Measurements from ENCODE around the gene THSD4. TPM values are rescaled to one million over a fixed set of nuclear protein-coding genes. Genes with fewer than 3 reads are reported as not detected.

The THSD4 gene
- total RNA-seq, 2 experiments from 2014 or later = not detected

DNA sequence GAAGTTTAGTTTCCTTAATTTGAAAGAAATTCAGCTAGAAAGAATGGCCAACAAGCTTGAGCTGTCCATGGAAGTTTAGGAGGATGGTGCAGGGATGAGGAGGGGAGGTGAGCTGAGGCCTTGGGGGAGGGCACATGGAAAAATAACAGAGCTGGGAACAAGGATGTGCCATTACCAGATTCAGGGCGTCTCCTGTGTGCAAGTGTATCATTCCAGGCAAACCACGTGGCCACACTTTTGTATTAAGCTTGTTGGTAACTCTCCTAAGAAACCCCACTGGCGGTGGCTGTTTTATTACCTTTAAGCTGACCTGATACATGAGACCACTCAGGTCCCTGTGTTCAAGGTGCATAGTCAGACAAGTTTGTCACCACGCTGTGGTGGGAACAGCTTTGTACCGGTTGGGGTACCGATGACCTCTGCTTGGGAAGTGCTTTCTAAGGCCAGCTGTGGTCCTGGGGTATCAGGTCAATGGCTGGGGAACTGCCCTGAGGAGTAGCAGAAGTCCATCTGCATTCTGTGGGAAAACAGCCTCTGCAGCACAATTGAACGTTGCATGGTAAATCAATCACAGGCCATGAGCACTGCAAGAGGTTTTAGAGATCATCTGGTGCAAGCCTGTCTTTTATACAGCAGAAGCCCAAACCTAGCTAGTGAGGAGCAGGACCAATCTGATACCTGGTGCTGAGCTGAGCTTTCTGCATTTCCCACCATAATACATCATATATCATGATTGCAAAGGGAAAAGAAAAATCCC lies 235.5 kb downstream of the THSD4 start:
- H3K27ac Mint-ChIP-seq = no peak overlapping the region
- ChIA-PET CTCF (no interaction called here), POLR2A (no interaction called here)
- H3K27me3 Mint-ChIP-seq (ENCODE audit: low read depth) = peaks cover 2% of the 10 kb centered on the region
- H3K4me3 Mint-ChIP-seq = no peak overlapping the region
- H3K36me3 Mint-ChIP-seq (ENCODE audit: low read depth) = no peaks in the 10 kb centered on the region
- H3K4me1 Mint-ChIP-seq (ENCODE audit: low read depth) = no peaks in the 10 kb centered on the region
- no peaks in the 10 kb centered on the region for H3K9me3 Mint-ChIP-seq (ENCODE audit: insufficient read depth)
- DNase-seq = no peak
- ATAC-seq = no peak

DNA sequence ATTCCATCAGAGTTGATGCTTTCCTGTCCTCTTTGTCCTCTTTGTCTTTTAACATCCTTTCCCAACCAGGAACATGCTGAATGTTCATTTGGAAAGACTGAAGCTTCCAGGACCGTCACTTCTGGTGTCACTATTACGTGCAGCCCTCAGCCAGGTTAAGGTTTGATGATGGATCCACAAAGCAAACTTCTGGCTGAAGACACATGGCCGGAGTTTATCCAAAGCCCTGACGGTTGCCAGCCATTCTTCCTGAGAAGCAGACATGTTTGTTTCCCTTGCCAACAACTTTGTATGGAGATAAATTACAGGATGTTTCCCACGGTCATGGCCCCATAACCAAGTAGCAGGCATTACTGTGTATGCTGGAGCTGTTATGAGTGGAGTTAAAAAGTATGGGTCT lies 236.9 kb downstream of the THSD4 start:
- Mint-ChIP-seq H3K4me3 (no peak overlapping the region), H3K9me3 (ENCODE audit: insufficient read depth) (no peaks in the 10 kb centered on the region), H3K36me3 (ENCODE audit: low read depth) (no peaks in the 10 kb centered on the region), H3K4me1 (ENCODE audit: low read depth) (no peaks in the 10 kb centered on the region), H3K27me3 (ENCODE audit: low read depth) (peaks cover 2% of the 10 kb centered on the region), H3K27ac (no peak overlapping the region)
- DNase-seq (no peak), ATAC-seq (no peak)
- CTCF ChIA-PET = no interaction called here
- POLR2A ChIA-PET = no interaction called here

GRCh38 chr15:71352765-71353164 lies 237.5 kb downstream of the THSD4 start:
- ATAC-seq = no peak
- no peaks in the 10 kb centered on the region for H3K36me3 Mint-ChIP-seq (ENCODE audit: low read depth)
- POLR2A ChIA-PET = no interaction called here

DNA sequence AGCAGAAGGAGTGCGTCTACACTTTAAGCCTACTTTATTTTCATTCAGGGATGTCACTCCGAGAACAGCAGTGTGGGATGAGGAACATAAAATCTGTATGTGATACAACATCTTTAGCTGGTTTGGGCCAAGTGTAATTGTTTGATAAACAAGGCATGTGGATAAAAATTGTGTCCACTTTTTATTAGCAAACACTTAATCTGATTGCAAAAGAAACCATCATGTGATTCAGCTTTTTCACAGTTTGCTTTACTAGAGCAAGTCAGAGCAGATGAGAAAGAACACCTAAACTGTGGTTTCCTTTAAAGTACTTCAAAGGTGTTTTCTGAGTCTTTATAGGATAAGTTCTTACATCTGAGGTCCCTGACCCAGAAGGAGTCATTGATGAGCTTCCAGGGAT lies 237.9 kb downstream of the THSD4 start:
- ChIA-PET CTCF (no interaction called here), POLR2A (no interaction called here)
- Mint-ChIP-seq H3K27me3 (ENCODE audit: low read depth) (peaks cover 2% of the 10 kb centered on the region), H3K4me3 (no peak overlapping the region), H3K9me3 (ENCODE audit: insufficient read depth) (no peaks in the 10 kb centered on the region), H3K27ac (no peak overlapping the region), H3K36me3 (ENCODE audit: low read depth) (no peaks in the 10 kb centered on the region), H3K4me1 (ENCODE audit: low read depth) (no peaks in the 10 kb centered on the region)
- DNase-seq = no peak
- ATAC-seq = no peak

More at GRCh38 chr15:71352765-71353164, 237.5 kb downstream of the THSD4 start:
- Mint-ChIP-seq H3K27ac (no peak overlapping the region), H3K4me1 (ENCODE audit: low read depth) (no peaks in the 10 kb centered on the region), H3K27me3 (ENCODE audit: low read depth) (peaks cover 2% of the 10 kb centered on the region), H3K4me3 (no peak overlapping the region), H3K9me3 (ENCODE audit: insufficient read depth) (no peaks in the 10 kb centered on the region)
- CTCF ChIA-PET = no interaction called here
- DNase-seq = no peak

DNA sequence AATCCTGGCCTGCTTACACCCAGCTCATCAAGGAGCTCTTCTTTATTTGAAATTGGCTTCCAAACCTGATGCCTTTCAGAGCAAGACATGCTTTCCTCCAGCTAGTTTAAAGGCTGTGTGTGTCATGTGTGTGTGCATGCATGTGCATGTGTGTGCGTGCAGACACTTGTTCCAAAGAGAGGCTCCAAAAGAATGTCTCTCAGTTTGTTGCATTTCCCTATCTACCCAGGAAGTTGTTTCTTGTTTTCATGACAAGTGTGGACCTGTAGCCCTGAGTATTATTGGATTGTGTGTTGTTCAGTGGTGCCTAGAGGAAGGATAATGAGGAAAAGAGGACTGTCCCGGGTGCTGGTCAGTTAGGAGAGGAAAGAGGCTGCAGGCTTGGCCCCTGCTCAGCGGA lies 240.0 kb downstream of the THSD4 start:
- Mint-ChIP-seq H3K36me3 (ENCODE audit: low read depth) (no peaks in the 10 kb centered on the region), H3K27me3 (ENCODE audit: low read depth) (peaks cover 2% of the 10 kb centered on the region), H3K27ac (no peak overlapping the region), H3K4me1 (ENCODE audit: low read depth) (no peaks in the 10 kb centered on the region), H3K9me3 (ENCODE audit: insufficient read depth) (no peaks in the 10 kb centered on the region), H3K4me3 (no peak overlapping the region)
- CTCF ChIA-PET = no interaction called here
- no peak for DNase-seq
- POLR2A ChIA-PET = no interaction called here
- no peak for ATAC-seq

DNA sequence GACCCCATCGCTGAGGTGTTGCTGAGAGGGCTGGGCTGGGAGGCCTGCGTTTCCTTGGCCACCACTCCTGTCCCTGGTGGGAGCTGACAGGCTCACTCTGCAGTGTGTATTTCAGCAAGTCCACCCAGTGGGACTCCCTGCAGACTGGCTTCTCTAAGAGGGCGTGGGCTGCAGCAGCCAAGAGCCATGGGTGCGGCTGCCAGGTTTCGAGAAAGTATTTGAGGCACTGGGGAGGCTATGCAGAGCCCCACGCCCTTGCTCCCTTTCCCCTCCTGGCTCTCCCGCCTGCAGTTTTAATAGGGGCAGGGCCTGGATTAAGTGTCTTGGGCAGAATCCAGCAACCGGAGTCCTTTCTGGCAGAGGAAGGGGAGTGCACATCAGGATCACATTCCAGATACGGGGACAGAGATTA lies 242.1 kb downstream of the THSD4 start:
- ChIA-PET CTCF (no interaction called here), POLR2A (no interaction called here)
- H3K4me3 Mint-ChIP-seq = no peak overlapping the region

GRCh38 chr15:71357967-71358366 lies 242.7 kb downstream of the THSD4 start:
- no peaks in the 10 kb centered on the region for H3K27me3 Mint-ChIP-seq (ENCODE audit: low read depth)
- POLR2A ChIA-PET = no interaction called here

More for the DNA sequence above, 242.1 kb downstream of the THSD4 start:
- Mint-ChIP-seq H3K4me1 (ENCODE audit: low read depth) (no peaks in the 10 kb centered on the region), H3K36me3 (ENCODE audit: low read depth) (no peaks in the 10 kb centered on the region), H3K9me3 (ENCODE audit: insufficient read depth) (no peaks in the 10 kb centered on the region), H3K27ac (no peak overlapping the region), H3K27me3 (ENCODE audit: low read depth) (no peaks in the 10 kb centered on the region)
- no peak for ATAC-seq
- DNase-seq = no peak

DNA sequence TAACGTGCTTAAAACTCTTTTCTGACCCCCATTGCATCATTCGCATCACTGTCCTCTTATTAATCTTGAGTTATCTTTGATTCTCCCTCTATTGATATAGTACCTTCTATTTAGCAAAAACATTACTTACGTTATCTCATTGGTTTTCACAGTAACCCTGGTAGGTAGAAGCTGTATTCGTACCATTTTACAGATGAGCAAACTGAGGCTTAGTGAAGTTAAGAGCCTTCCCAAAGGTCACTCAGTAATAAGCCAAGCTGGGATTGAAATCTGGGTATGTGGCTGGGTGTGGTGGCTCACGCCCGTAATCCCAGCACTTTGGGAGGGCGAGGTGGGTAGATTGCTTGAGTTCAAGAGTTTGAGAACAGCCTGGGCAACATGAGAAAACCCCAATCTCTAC lies 244.0 kb downstream of the THSD4 start:
- Mint-ChIP-seq H3K4me3 (no peak overlapping the region), H3K36me3 (ENCODE audit: low read depth) (no peaks in the 10 kb centered on the region), H3K4me1 (ENCODE audit: low read depth) (no peaks in the 10 kb centered on the region), H3K9me3 (ENCODE audit: insufficient read depth) (no peaks in the 10 kb centered on the region), H3K27me3 (ENCODE audit: low read depth) (no peaks in the 10 kb centered on the region), H3K27ac (no peak overlapping the region)
- ChIA-PET POLR2A (no interaction called here), CTCF (no interaction called here)
- DNase-seq (no peak), ATAC-seq (no peak)

More at GRCh38 chr15:71357967-71358366, 242.7 kb downstream of the THSD4 start:
- Mint-ChIP-seq H3K4me3 (no peak overlapping the region), H3K9me3 (ENCODE audit: insufficient read depth) (no peaks in the 10 kb centered on the region), H3K27ac (no peak overlapping the region), H3K4me1 (ENCODE audit: low read depth) (no peaks in the 10 kb centered on the region), H3K36me3 (ENCODE audit: low read depth) (no peaks in the 10 kb centered on the region)
- ATAC-seq = no peak
- CTCF ChIA-PET = no interaction called here
- DNase-seq = no peak

GRCh38 chr15:71362556-71362955 lies 247.3 kb downstream of the THSD4 start:
- no peak for DNase-seq
- H3K36me3 Mint-ChIP-seq (ENCODE audit: low read depth) = no peaks in the 10 kb centered on the region
- no peaks in the 10 kb centered on the region for H3K27me3 Mint-ChIP-seq (ENCODE audit: low read depth)
- ChIA-PET POLR2A (no interaction called here), CTCF (no interaction called here)
- H3K9me3 Mint-ChIP-seq (ENCODE audit: insufficient read depth) = no peaks in the 10 kb centered on the region
- no peak overlapping the region for H3K4me3 Mint-ChIP-seq
- ATAC-seq = no peak
- no peaks in the 10 kb centered on the region for H3K4me1 Mint-ChIP-seq (ENCODE audit: low read depth)
- no peak overlapping the region for H3K27ac Mint-ChIP-seq

- Mint-ChIP-seq H3K4me3 (no peak overlapping the region), H3K27ac (no peak overlapping the region)
Observed at GRCh38 chr15:71362987-71363968, 248.0 kb downstream of the THSD4 start.

GRCh38 chr15:71364117-71364584 lies 248.9 kb downstream of the THSD4 start:
- CTCF ChIA-PET = interaction anchor here (0.8 kb wide), 1 partner anchor 79 kb away, joined by 3 read pairs; no protein-coding TSS in a partner anchor
- DNase-seq = no peak
- no peak overlapping the region for H3K27ac Mint-ChIP-seq
- no peaks in the 10 kb centered on the region for H3K4me1 Mint-ChIP-seq (ENCODE audit: low read depth)
- POLR2A ChIA-PET = no interaction called here
- H3K9me3 Mint-ChIP-seq (ENCODE audit: insufficient read depth) = no peaks in the 10 kb centered on the region
- ATAC-seq = no peak
- no peaks in the 10 kb centered on the region for H3K36me3 Mint-ChIP-seq (ENCODE audit: low read depth)
- H3K27me3 Mint-ChIP-seq (ENCODE audit: low read depth) = no peaks in the 10 kb centered on the region
- H3K4me3 Mint-ChIP-seq = no peak overlapping the region

More at GRCh38 chr15:71362987-71363968, 248.0 kb downstream of the THSD4 start:
- ATAC-seq (no peak), DNase-seq (no peak)
- POLR2A ChIA-PET = no interaction called here
- Mint-ChIP-seq H3K4me1 (ENCODE audit: low read depth) (no peaks in the 10 kb centered on the region), H3K36me3 (ENCODE audit: low read depth) (no peaks in the 10 kb centered on the region), H3K9me3 (ENCODE audit: insufficient read depth) (no peaks in the 10 kb centered on the region), H3K27me3 (ENCODE audit: low read depth) (no peaks in the 10 kb centered on the region)
- CTCF ChIA-PET = no interaction called here

- no peaks in the 10 kb centered on the region for H3K27me3 Mint-ChIP-seq (ENCODE audit: low read depth)
- H3K4me1 Mint-ChIP-seq (ENCODE audit: low read depth) = no peaks in the 10 kb centered on the region
- CTCF ChIA-PET = no interaction called here
- no peaks in the 10 kb centered on the region for H3K36me3 Mint-ChIP-seq (ENCODE audit: low read depth)
- no peak overlapping the region for H3K27ac Mint-ChIP-seq
- no peak for ATAC-seq
- POLR2A ChIA-PET = no interaction called here
- no peak for DNase-seq
- peaks cover 4% of the 10 kb centered on the region for H3K9me3 Mint-ChIP-seq (ENCODE audit: insufficient read depth)
- no peak overlapping the region for H3K4me3 Mint-ChIP-seq
Observed at GRCh38 chr15:71366522-71366921, 251.3 kb downstream of the THSD4 start.

Data from activated CD8-positive, alpha-beta T cell treated with anti-CD3 and anti-CD28 coated beads, Interleukin-2, amount 10 ng/mL, durations not matched to agents 7 days and 5 days (primary cell).